PC-9 (cell line): Measurements from ENCODE around the gene PCDHA5.
"Not testable (repeated sequence)": the region's sequence is repeated elsewhere in the genome, so short reads cannot be mapped to it uniquely, and the experiment has no call there.

Source experiments
- CTCF ChIP-seq: fragments of 200-600 bp; sonication (generic); conservative IDR thresholded peaks from 2 replicates; pipeline ENCODE4 v1.6.1; 2017; ENCODE audit warnings: mixed run types, antibody characterized with exemption, mild to moderate bottlenecking, moderate library complexity
- EZH2 ChIP-seq: fragments of 200-600 bp; sonication (generic); IDR thresholded peaks from 2 replicates; pipeline ENCODE4 v1.8.0; 2017; ENCODE audit warnings: antibody characterized with exemption, low read depth

- TF ChIP-seq CTCF, EZH2: not testable (repeated sequence)
These were observed 25.2 kb upstream of the PCDHA5 start for GRCh38 chr5:140796072-140796717.
